H7 (cell line): ENCODE data around the gene SAPCD1. TPM values are rescaled to one million over a fixed set of nuclear protein-coding genes. Genes with fewer than 3 reads are reported as not detected.
A peak's percentile ranks its signal among the peaks of the same experiment; 100 is the strongest.
"Not testable (repeated sequence)": the region's sequence is repeated elsewhere in the genome, so short reads cannot be mapped to it uniquely, and the experiment has no call there.

Experiments
- DNase-seq: peaks from one replicate; pipeline ENCODE4 v3.0.0; 2012
- H3K27me3 ChIP-seq: 2 replicates; pipeline ENCODE4 v1.6.0; 2011; ENCODE audit warnings: mild to moderate bottlenecking, low read length; ENCODE audit not compliant: control insufficient read depth, insufficient read depth
- H3K36me3 ChIP-seq: replicated peaks from 2 replicates; pipeline ENCODE4 v1.5.1; 2011; ENCODE audit warnings: low read length; ENCODE audit not compliant: control insufficient read depth, insufficient read depth
- H3K4me3 ChIP-seq: 2 replicates; pipeline ENCODE4 v1.5.1; 2011; ENCODE audit warnings: low read depth, mild to moderate bottlenecking, control low read depth, low read length, moderate library complexity; ENCODE audit not compliant: insufficient read depth
- total RNA-seq: library from RNA; depleted of rRNA; stranded (reverse); fragments of >200 nt; shearing (Covaris generic); gene quantifications from 2 replicates; pipeline ENCODE4 v1.2.3, GENCODE V29; 2014

Gene SAPCD1
- total RNA-seq, 1 experiment from 2014 or later, result 1.8 TPM

- no peak overlapping the region for H3K4me3 ChIP-seq
- H3K27me3 ChIP-seq, result no peaks in the 10 kb centered on the region
- peaks cover 16% of the 10 kb centered on the region for H3K36me3 ChIP-seq
- DNase-seq, result peak; percentile 94
These were observed 29.1 kb downstream of the SAPCD1 start for GRCh38 chr6:31791324-31792089.

DNA sequence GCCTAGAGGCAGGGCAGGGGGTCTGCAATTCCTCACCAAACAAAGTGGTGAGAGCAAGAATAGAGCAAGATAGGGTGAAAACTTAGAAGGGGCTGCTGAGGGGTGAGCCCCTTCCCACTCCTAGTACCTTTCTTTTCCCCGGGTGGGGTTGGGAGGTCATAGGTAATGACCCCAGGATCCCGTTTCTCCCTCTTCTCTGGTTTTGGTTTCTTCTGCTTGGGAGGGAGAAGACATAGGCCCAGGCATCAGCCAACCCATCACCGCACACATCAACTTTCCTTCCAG is 29.6 kb downstream of the SAPCD1 start:
- Histone ChIP-seq H3K4me3 (no peak overlapping the region), H3K36me3 (peaks cover 18% of the 10 kb centered on the region), H3K27me3 (no peaks in the 10 kb centered on the region)
- DNase-seq, result no peak

DNA sequence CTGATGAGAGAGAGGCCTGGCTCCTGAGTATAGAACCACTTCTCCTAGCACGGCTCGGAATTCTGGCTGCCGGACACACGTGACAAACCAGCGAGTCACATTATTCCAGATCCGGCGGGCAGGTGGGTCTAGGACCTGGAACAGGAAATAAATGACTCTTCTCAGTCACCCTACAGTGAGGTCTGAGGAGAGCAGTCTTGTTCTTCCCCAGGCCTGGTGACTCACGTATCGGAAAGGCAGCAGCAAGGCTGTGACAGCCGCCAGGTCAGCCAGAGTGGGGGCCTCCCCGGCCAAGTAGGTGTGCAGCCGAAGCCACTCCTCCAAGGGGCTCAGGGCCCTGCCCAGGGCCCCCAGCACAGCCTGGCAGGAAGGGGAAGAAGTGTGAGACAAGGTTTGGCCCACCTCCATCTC is 30.3 kb downstream of the SAPCD1 start:
- H3K36me3 ChIP-seq, result peaks cover 18% of the 10 kb centered on the region
- no peaks in the 10 kb centered on the region for H3K27me3 ChIP-seq
- H3K4me3 ChIP-seq, result no peak overlapping the region
- no peak for DNase-seq

- not testable (repeated sequence) for H3K4me3 ChIP-seq, H3K27me3 ChIP-seq, DNase-seq
- peaks cover 18% of the 10 kb centered on the region for H3K36me3 ChIP-seq
These were observed 31.4 kb downstream of the SAPCD1 start for GRCh38 chr6:31793927-31794245.

- peaks cover 16% of the 10 kb centered on the region for H3K36me3 ChIP-seq
- H3K27me3 ChIP-seq, result no peaks in the 10 kb centered on the region
- peak overlapping the region; percentile 74 for H3K4me3 ChIP-seq
- DNase-seq, result peak; percentile 76
These were observed 31.9 kb downstream of the SAPCD1 start for GRCh38 chr6:31794294-31794865.

DNA sequence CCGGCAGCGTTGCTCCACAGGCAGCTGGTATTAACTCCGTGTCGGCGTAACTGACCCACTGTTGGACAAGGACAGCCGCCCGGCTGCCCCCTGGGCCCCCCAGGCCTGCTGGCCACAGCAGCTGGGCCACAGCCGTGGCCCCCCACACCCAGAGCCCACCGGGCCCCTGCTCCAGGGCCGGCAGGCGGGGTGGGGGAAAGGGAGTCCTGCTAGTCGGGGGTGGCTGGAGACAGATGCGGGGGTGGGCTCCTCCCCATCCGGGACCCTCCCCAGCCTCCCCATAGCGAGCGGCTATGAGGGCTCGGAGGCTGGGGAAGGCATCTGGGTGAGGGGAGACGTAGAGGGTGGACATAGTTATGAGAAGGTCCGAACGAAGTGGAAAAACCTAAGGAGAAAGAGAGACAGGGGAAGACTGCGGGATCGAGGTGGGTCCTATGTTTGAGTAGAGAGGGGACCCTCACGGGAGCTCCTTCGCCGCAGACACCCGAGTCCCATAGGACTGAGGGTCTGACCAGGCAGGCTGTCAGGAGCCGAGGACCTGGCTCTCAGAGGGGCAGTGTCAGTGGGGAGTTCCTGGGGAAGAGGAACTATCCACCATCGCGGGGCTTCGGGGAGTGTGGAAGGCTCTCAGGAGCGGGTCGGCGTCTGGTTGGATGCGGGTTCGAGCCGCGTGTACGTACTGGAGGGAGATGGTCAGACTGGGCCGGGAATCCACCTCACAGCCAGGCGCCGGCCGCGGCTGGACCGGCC is 32.6 kb downstream of the SAPCD1 start:
- Histone ChIP-seq H3K4me3 (peak overlapping the region; percentile 74), H3K27me3 (no peaks in the 10 kb centered on the region), H3K36me3 (peaks cover 14% of the 10 kb centered on the region)
- peak; percentile 81 for DNase-seq

DNA sequence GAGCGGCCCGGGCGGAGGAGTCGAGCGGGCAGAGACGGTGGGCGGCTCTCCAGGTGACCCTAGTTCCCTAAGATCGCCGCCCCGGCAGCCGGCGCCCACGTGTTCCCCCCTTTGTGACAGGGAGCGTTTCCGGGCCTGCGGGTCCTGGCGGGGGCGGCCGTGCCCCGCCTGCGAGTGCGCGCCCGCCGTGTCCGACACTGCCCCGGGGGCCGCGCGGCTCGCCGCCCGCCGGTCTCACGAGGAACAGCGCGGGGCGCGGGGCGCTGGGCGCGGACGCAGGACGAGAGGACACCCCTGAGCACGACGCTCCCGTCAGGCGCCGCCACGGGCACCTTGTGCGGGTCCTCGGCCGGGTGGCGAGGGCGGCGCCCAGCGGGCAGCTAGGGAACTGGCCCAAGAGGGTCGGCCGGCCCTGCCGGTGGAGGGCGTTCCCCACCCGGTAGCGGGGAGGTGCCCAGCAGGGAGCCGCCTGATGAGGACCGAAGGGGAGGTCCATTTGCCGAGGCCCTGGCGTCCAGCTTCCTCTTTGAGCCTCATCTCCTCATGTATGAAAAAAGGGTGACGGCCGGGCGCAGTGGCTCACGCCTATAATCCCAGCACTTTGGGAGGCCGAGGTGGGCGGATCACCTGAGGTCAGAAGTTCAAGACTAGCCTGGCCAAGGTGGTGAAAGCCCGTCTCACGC is 33.3 kb downstream of the SAPCD1 start, which contains the start of gene VARS1:
Gene VARS1 (minus strand): TSS at position 137 of the 683 bp plus-strand sequence. CDS start 535 bp downstream, outside the sequence.
- Histone ChIP-seq H3K4me3 (peak within 1 kb of the TSS; percentile 74), H3K36me3 (peaks cover 11% of the 10 kb centered on the region), H3K27me3 (no peaks in the 10 kb centered on the region)
- DNase-seq, result peak; percentile 100

GRCh38 chr6:31796993-31797385 is 34.5 kb downstream of the SAPCD1 start:
- Histone ChIP-seq H3K4me3 (no peak overlapping the region), H3K27me3 (no peaks in the 10 kb centered on the region), H3K36me3 (peaks cover 6% of the 10 kb centered on the region)
- no peak for DNase-seq

DNA sequence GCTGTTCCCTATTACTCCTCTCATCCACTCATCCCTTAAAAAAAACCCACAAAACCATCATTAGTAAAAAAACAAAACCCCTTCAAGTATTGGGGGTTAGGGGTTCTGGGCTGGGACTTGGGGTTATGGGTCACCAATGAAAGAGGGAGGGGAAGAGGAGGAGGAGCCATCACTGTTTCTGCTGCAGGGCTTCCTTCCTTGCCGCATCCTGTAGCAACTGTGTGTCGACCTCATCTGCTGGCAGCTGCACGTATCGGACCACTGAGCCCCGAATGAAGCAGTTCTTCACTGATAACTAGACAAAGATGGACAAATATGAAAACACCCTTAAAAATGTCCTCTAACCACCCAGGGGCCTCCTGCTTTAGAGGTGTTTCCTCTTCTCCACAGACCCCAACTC is 35.1 kb downstream of the SAPCD1 start:
- Histone ChIP-seq H3K4me3 (no peak overlapping the region), H3K27me3 (no peaks in the 10 kb centered on the region), H3K36me3 (peaks cover 2% of the 10 kb centered on the region)
- DNase-seq, result no peak

DNA sequence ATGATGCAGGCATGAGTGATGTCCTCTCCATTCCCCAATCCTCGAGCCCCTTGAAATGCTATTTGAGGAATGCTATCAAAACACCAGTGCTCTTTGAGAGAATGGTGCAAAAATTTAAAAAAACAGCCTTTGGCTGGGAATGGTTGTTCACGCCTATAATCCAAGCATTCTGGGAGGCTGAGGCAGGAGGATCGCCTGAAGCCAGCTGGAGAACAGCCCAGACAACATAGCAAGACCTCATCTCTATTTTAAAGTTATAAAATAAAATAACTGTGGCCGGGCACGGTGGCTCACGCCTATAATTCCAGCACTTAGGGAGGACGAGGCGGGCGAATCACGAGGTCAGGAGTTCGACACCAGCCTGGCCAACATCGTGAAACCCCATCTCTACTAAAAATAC is 37.3 kb downstream of the SAPCD1 start:
- peaks cover 6% of the 10 kb centered on the region for H3K36me3 ChIP-seq
- H3K4me3 ChIP-seq, result no peak overlapping the region
- DNase-seq, result no peak
- H3K27me3 ChIP-seq, result no peaks in the 10 kb centered on the region

DNA sequence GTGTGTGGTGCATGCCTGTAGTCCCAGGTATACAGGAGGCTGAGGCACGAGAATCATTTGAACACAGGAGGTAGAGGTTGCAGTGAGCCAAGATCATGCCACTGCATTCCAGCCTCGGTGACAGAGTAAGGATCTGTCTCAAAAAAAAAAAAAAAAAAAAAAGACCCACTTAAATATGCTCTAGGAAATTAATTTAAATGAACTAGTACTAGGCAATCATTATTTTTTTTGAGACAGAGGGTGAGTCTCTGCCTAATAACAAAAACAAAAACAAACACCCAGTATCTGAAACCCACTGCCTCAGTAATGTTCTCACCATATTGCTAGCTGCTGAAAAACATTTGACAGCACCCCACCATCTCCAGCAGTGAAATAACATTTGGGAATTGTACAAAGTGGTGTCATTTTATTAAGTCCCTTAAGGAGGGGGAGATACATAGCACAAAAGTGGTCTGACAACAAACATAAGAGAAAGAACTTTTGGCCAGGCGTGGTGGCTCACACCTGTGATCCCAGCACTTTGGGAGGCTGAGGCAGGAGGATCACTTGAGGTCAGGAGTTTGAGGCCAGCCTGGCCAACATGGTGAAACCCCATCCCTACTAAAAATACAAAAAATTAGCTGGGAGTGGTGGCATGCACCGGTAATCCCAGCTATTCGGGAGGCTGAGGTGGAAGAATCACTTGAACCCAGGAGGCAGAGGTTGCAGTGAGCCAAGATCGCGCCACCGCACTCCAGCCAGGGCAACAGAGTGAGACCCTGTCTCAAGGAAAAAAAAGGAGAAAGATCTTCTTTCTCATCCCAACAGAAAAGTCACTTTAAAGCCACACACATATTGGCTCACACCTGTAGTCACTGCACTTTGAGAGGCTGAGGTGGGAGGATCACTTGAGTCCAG is 38.8 kb downstream of the SAPCD1 start:
- H3K27me3 ChIP-seq, H3K36me3 ChIP-seq, DNase-seq, H3K4me3 ChIP-seq: not testable (repeated sequence)

DNA sequence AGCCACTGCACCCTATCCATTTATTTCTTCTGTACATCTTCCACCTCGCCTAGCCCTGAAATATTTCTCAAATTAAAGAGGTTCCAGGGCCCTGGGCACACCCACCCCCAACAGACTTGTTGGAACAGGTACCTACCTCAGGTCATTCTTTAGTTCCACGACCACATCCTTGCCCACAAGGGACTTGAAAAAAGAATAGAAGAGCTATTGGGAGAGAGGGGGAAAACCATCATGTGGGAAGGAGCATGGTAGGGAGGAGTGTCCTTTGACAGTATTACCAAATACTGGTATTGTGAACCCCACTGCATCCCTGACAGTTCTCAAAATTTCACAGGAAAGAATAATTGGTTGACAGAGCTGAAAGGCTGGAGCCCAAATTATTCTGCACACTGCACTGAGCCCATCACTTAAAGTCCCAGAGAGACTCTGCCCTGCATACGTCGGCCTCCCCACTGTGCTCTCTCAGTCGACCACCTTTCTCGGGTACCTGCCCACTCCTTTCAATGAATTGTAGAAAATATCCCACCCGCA is 43.5 kb downstream of the SAPCD1 start:
- peak overlapping the region; percentile 92 for H3K4me3 ChIP-seq
- no peaks in the 10 kb centered on the region for H3K27me3 ChIP-seq
- H3K36me3 ChIP-seq, result peaks cover 4% of the 10 kb centered on the region
- no peak for DNase-seq

DNA sequence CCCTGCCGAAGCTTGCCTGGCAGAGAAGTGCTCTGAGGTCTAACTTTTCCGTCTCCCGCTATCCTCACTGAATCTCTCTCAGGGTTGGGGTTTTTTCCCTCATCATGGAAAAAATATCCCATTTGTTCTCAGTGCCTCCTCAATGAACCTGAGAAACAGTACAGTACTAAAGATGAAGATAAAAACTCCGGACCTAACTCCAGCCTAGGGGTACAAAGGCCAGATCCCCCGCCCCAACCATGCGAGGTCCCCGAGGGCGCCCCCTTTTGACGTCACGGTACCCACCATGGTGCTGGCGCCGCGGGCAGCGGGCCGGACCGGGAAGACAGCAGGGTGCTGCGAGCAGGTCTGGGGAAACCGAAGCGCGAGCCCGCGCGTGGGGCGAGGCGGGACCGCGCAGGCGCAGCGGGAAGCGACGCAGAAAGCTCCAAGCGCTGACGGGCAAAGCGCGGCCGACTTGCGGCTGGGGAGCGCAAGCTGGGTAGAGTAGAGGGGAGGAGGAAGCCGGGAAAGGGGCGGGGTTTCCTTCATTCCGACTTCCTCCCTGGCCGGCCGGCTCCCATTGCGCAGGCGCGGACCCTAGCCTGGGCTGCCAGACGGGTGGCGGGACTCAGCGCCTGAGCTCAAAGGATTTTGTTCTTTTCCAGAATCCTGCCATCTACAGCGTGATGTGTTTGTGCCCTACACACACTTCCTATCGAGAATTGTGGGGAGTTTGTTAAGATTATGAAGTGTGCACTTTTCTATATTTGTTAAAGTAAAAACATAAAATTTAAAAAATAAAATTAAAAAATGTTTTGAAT is 44.2 kb downstream of the SAPCD1 start, which contains the start of gene LSM2:
Gene LSM2 (minus strand): TSS at position 497 of the 803 bp plus-strand sequence. CDS start 209 bp downstream, at position 288.
- Histone ChIP-seq H3K4me3 (peak within 1 kb of the TSS; percentile 92), H3K36me3 (peaks cover 4% of the 10 kb centered on the region), H3K27me3 (no peaks in the 10 kb centered on the region)
- DNase-seq, result peak; percentile 100
